ENCODE results near the gene NTRK3. TPM values are rescaled to one million over a fixed set of nuclear protein-coding genes. Genes with fewer than 3 reads are reported as not detected.

The NTRK3 gene
- total RNA-seq, 4 donors from 2014 or later, result 0.09 to 2.7 (median 0.62) TPM

DNA sequence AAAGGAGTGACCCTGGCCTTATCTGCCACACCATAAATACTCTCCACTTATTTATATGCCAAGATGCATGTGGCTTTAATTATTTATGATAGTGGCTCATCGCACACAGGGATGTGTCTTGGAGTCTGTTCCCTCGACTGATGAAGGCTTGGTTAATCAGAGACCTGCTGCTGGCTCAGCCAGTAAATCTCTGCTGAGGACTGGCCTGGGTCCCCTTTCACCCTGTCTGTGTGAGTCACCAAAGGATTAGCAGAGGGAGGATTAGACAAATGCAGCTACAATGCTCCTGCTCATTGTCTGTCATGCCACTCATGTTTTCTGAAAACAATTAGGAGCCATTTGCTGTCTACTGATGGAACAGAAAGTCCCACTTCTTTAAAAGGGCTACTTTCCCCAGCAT is 226.8 kb downstream of the NTRK3 start:
- H3K9me3 ChIP-seq, result no peaks in the 10 kb centered on the region
- no peaks in the 10 kb centered on the region for H3K36me3 ChIP-seq
- no peaks in the 10 kb centered on the region for H3K27me3 ChIP-seq
- TF ChIP-seq POLR2A (IDR thresholded peaks at IDR 0.05), result no peak
- TF ChIP-seq, protein P1, sequence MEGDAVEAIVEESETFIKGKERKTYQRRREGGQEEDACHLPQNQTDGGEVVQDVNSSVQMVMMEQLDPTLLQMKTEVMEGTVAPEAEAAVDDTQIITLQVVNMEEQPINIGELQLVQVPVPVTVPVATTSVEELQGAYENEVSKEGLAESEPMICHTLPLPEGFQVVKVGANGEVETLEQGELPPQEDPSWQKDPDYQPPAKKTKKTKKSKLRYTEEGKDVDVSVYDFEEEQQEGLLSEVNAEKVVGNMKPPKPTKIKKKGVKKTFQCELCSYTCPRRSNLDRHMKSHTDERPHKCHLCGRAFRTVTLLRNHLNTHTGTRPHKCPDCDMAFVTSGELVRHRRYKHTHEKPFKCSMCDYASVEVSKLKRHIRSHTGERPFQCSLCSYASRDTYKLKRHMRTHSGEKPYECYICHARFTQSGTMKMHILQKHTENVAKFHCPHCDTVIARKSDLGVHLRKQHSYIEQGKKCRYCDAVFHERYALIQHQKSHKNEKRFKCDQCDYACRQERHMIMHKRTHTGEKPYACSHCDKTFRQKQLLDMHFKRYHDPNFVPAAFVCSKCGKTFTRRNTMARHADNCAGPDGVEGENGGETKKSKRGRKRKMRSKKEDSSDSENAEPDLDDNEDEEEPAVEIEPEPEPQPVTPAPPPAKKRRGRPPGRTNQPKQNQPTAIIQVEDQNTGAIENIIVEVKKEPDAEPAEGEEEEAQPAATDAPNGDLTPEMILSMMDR (IDR thresholded peaks at IDR 0.05), result no peak
- no peak overlapping the region for H3K4me3 ChIP-seq
- intact Hi-C loops (cut with DNase I), result no loop called here
- no peaks in the 10 kb centered on the region for H3K4me1 ChIP-seq
- WGBS, 2 donors, result 40 to 50% methylated on average over 2 of the region's 2 CpGs
- H3K27ac ChIP-seq, result no peak overlapping the region
- no peak for DNase-seq

DNA sequence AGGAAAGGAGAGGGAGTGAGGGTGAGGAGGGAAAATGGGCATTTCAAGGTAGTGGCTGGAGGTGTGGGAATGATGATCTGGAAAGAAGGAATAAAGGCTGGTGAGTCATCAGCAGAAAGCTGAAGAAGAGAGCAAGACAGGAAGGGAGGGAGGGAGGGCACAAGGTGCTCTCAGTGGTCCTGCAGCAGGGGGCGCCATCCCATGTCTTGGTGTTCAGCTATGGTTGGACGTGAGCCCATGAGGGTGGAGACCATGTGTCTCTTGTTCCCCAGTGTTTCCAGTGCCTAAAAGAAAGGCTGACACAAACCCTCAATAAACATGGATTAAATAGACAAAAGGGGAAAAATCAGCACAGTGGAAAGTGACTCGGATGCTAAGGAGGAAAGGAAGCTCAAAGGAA is 228.5 kb downstream of the NTRK3 start:
- no peaks in the 10 kb centered on the region for H3K36me3 ChIP-seq
- no peak for TF ChIP-seq POLR2A (IDR thresholded peaks at IDR 0.05)
- TF ChIP-seq, protein P1 (IDR thresholded peaks at IDR 0.05), result no peak
- H3K4me3 ChIP-seq, result no peak overlapping the region
- intact Hi-C loops (cut with DNase I), result no loop called here
- H3K27me3 ChIP-seq, result no peaks in the 10 kb centered on the region
- no peaks in the 10 kb centered on the region for H3K9me3 ChIP-seq
- H3K4me1 ChIP-seq, result no peaks in the 10 kb centered on the region
- DNase-seq, result no peak
- 40 to 72% methylated on average over 3 of the region's 3 CpGs for WGBS, 2 donors
- H3K27ac ChIP-seq, result no peak overlapping the region

DNA sequence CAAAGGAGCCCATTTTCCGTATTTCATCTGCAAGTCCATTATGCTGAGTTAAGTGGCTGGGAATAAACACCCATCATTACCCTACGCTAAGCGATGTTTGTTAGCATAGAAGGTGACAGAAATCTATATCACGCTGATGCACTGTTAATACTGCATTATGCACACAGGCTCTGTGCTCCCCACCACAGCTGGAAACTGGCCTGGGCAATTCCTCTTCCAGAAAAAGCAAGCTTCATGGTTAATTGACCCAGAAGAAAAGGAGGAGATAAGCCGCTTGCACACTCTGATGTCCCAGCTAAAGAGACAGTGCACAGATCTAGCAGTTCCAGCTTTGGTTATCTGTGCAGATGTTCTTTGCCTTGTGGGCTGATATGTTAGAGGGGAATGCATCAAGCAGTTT is 232.6 kb downstream of the NTRK3 start:
- no peaks in the 10 kb centered on the region for H3K36me3 ChIP-seq
- no peaks in the 10 kb centered on the region for H3K9me3 ChIP-seq
- intact Hi-C loops (cut with DNase I), result no loop called here
- H3K4me3 ChIP-seq, result no peak overlapping the region
- no peaks in the 10 kb centered on the region for H3K27me3 ChIP-seq
- no peak for DNase-seq
- H3K4me1 ChIP-seq, result no peaks in the 10 kb centered on the region
- WGBS, 2 donors, result 86 to 94% methylated on average over 5 of the region's 5 CpGs
- H3K27ac ChIP-seq, result no peak overlapping the region
- TF ChIP-seq POLR2A (IDR thresholded peaks at IDR 0.05), result no peak
- TF ChIP-seq, protein P1 (IDR thresholded peaks at IDR 0.05), result no peak

DNA sequence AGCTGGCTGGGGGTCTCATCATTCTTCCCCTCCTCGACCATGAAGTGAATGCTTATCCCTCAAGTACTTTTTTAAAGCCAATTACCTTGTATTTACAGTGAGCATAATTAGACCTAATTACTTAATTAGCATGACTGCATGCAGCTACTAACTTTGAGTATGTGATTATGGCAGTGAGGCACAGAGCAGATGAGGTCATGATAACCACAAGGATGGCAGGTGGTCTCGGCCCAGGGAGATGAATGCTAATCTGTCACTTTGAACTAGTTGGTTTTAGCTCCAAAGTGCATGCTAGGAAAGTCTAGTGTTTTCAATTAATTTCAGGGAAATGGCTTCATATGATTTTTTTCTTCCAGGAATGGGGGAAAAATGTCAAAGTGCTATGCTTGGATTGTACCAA is 233.8 kb downstream of the NTRK3 start:
- TF ChIP-seq, protein P1 (IDR thresholded peaks at IDR 0.05), result no peak
- TF ChIP-seq POLR2A (IDR thresholded peaks at IDR 0.05), result no peak
- Histone ChIP-seq H3K4me3 (no peak overlapping the region), H3K36me3 (no peaks in the 10 kb centered on the region), H3K9me3 (no peaks in the 10 kb centered on the region), H3K27me3 (no peaks in the 10 kb centered on the region), H3K27ac (no peak overlapping the region), H3K4me1 (no peaks in the 10 kb centered on the region)
- no peak for DNase-seq
- intact Hi-C loops (cut with DNase I), result no loop called here
- WGBS, 2 donors, result 60 to 70% methylated on average over 2 of the region's 2 CpGs

DNA sequence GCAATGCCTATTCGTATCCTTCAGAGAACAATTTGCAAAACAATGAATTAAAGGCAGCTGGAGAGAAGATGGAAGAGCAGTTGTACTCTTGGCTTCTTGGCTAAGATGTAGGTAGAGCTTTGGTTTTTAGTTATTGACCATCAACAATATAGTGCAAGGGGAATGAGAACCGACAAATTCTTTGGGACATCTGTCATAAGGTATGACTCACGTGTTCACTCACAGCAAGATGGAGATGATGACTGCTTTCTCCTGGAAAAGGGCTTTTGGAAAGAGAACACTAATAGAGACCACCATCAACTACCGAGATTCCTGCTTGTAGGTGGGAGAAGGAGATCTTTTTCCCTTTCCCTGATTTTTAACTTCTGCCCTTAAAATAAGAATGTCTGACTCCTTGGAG is 234.9 kb downstream of the NTRK3 start:
- intact Hi-C loops (cut with DNase I), result no loop called here
- no peak overlapping the region for H3K27ac ChIP-seq
- no peak overlapping the region for H3K4me3 ChIP-seq
- H3K36me3 ChIP-seq, result no peaks in the 10 kb centered on the region
- 71 to 82% methylated on average over 4 of the region's 4 CpGs for WGBS, 2 donors
- no peak for DNase-seq
- H3K4me1 ChIP-seq, result no peaks in the 10 kb centered on the region
- H3K9me3 ChIP-seq, result no peaks in the 10 kb centered on the region
- no peak for TF ChIP-seq POLR2A (IDR thresholded peaks at IDR 0.05)
- TF ChIP-seq, protein P1 (IDR thresholded peaks at IDR 0.05), result no peak
- H3K27me3 ChIP-seq, result no peaks in the 10 kb centered on the region
